ENCODE measurements around the gene DUSP23.

DUSP23 gene

GRCh38 chr1:159786465-159786864, 5.7 kb downstream of the DUSP23 start:
- DNase-seq (ENCODE audit: low read depth, low spot score), result no peak

- DNase-seq (ENCODE audit: low read depth, low spot score), result no peak
Observed at GRCh38 chr1:159786966-159787365, 6.2 kb downstream of the DUSP23 start.

GRCh38 chr1:159790237-159790917, 9.6 kb downstream of the DUSP23 start:
- DNase-seq (ENCODE audit: low read depth, low spot score), result no peak

DNA sequence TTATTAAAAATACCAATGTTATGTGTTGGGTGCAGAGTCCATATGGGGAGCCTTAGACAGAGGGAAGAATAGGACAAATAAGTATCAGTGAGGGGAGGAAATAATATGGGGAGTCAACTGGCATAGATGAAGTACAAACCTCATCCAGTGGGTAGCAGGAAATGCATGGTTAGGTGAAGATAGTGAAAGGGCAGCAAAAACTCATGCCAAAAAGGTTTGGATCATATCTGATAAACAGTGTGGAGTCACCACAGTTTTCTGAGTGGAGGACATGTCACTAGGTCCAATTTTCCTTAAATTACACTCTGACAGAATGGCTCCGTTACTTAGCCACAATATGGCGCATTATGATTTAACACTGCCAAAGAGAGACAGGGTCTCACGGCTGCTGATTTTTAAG, 10.3 kb downstream of the DUSP23 start:
- DNase-seq (ENCODE audit: low read depth, low spot score), result no peak

DNA sequence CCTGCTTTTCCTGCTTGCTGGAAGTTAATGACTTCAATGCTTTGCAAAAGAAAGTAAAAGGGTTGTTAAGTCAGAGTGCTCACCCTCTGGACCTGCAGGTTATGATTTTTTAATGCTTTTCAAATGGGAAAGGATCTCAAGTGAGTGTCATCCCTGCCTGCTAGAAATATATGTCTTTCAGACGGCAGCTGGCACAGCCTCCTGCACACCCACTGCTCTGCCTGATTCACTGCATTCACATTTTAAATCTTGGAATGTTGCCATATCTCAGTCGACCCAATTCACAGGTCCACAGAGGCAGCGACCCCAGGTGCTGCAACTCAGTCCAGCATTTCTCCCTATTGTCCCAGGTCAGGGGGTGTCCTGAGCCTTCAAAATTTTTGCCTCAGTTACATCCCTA, 10.7 kb downstream of the DUSP23 start:
- no peak for DNase-seq (ENCODE audit: low read depth, low spot score)

- no peak for DNase-seq (ENCODE audit: low read depth, low spot score)
Observed at GRCh38 chr1:159795534-159795933, 14.8 kb downstream of the DUSP23 start.

- no peak for DNase-seq (ENCODE audit: low read depth, low spot score)
Observed at GRCh38 chr1:159798893-159799292, 18.1 kb downstream of the DUSP23 start.

- DNase-seq (ENCODE audit: low read depth, low spot score), result no peak
Observed at GRCh38 chr1:159799446-159799985, 18.8 kb downstream of the DUSP23 start.

- DNase-seq (ENCODE audit: low read depth, low spot score), result no peak
Observed at GRCh38 chr1:159800177-159800930, 19.6 kb downstream of the DUSP23 start.

GRCh38 chr1:159802111-159802510, 21.3 kb downstream of the DUSP23 start, which contains the start of gene FCRL6:
TSS of gene FCRL6 (plus strand) at chr1:159802360. CDS start at chr1:159802425, 65 bp downstream.
- DNase-seq (ENCODE audit: low read depth, low spot score), result no peak

GRCh38 chr1:159803956-159804689, 23.4 kb downstream of the DUSP23 start:
- no peak for DNase-seq (ENCODE audit: low read depth, low spot score)

- no peak for DNase-seq (ENCODE audit: low read depth, low spot score)
Observed at GRCh38 chr1:159804924-159805323, 24.2 kb downstream of the DUSP23 start.

- DNase-seq (ENCODE audit: low read depth, low spot score), result no peak
Observed at GRCh38 chr1:159815926-159816325, 35.2 kb downstream of the DUSP23 start.

DNA sequence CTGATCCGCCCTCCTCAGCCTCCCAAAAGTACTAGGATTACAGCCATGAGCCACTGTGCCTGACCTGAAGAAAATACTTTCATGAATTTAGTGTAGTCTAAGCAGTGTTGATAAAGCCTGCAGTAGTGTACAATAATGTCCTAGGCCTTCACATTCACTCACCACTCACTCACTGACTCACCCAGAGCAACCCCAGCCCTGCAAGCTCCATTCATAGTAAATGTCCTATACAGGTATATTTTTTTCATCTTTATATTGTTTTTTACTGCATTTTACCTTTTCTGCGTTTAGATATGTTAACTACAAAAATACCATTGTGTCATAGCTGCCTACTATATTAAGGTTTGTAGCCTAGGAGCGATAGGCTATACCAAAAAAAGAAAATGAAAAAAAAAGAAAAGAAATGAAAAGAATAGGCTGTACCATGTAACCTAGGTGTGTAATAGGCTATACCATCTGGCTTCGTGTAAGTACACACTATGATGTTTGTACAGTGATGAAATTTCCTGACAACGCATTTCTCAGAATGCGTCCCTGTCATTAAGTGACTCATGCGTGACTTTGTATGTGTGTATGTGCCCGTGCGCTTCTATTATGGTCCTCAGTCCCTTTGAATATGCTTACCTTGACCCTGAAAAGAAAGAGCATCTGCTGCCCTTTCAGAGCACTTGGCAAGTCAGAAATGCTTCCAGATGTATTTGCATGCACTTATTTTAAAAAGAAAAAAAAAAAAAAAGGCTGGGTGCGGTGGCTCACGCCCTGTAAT, 36.7 kb downstream of the DUSP23 start:
- no peak for DNase-seq (ENCODE audit: low read depth, low spot score)

DNA sequence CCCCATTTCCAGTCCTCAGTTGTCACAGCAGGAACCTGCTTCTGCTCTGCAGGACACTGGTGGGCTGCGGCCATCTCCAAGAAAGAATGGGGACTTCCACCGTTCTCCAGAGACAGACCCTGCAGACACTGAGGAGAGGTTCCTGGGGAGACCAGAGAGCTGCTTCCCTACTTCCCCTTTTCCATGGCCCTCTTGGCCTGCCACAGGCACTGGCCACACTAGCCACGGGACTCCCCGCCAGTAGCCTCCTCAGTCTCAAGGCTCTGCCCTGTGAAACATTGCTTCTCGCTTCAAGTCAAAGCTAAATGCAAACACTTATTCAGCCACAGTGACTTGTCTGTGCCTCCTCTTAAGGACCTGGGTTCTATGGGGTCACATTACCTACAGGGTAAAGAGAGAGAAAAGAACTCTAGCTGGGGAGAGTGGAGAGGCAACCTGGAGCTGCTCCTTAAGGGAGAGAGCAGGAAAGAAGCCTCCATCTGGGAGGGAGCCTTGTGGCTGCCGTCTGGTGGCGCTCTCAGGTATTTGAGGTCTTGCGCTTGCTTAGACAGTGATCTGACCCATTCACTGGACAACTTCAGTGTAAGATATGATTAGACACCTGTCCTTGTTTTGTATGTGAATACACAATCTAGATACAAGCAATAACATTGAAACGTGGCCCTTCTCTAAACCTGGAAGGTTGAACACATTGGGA, 40.6 kb downstream of the DUSP23 start:
- no peak for DNase-seq (ENCODE audit: low read depth, low spot score)

DNA sequence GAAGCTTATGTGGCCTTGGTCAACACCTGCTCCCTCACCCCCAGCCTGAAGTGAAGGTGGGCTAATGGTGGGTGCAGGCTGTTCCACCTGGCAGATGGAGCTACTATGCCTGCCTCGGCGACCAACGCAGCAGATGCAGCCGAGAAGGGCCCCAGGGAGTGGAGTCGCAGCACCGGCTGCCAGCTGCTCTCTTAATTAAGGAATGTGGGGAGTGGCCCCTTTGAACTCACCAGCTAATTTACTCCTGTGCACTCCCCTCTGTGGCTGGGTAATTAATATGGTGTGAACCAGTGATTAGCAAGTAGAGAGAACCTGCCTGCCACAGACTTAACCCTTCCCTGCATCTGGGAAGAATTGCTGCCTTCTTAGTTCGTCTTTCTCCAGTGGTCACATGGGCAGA, 42.6 kb downstream of the DUSP23 start:
- no peak for DNase-seq (ENCODE audit: low read depth, low spot score)

- DNase-seq (ENCODE audit: low read depth, low spot score), result no peak
Observed at GRCh38 chr1:159825564-159825963, 44.8 kb downstream of the DUSP23 start.

GRCh38 chr1:159826441-159827101, 45.8 kb downstream of the DUSP23 start, which contains the start of gene SLAMF8:
TSS of gene SLAMF8 (plus strand) at chr1:159826873. CDS start at chr1:159826899, 26 bp downstream.
- DNase-seq (ENCODE audit: low read depth, low spot score), result peak; percentile 4

DNA sequence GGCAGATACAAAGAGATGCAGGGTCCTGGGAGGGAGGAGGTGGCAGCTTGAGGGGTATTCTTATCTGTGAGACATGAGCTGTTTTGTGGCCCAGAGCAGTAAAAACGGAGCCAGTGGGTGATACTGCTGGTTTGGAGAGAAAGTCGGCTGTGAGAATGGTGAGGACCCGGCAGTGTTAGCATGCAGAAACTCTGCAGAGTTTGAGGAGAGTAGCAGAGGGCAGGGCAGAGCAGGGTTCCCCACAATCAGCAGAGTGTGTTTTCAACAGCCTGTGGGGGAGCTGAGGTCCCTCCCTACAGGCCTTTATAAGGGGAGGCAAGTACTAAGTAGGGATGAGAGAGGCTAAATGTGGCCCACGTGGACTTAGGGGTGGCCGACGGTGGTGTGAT, 46.3 kb downstream of the DUSP23 start:
- no peak for DNase-seq (ENCODE audit: low read depth, low spot score)

DNA sequence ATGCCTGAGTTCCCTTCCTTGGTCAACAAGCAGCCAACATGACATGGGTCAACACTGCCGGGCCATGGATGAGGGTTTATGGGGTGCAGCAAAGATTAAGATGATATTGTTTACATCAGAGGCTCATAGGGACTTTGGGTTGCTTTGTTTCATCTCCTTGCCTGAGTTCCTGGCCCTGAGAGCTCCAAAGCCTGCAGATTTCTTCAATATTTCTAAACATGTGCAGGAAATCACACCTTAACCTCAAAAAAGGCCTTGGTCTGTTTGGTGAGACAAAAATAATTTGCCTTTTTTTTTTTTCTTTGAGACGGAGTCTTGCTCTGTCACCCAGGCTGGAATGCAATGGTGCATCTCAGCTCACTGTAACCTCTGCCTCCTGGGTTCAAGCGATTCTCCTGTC, 46.8 kb downstream of the DUSP23 start:
- DNase-seq (ENCODE audit: low read depth, low spot score), result no peak

All from activated CD4-positive, CD25-positive, alpha-beta regulatory T cell treated with anti-CD3 and anti-CD28 coated beads, Interleukin-2, amount 50 U/mL, for 16 hours (primary cell).